Breast epithelium (tissue), 3 donors: ENCODE measurements around the gene DMD.

Source experiments
- CTCF ChIP-seq, 3 donors: fragments of 450-650 bp; IDR thresholded peaks; one replicate each; pipeline ENCODE4 v1.5.1; 2016 to 2017; ENCODE audit warnings: antibody characterized with exemption in 3 of 3, mild to moderate bottlenecking in 3 of 3, moderate library complexity in 3 of 3
- POLR2A ChIP-seq: fragments of 450-650 bp; IDR thresholded peaks from one replicate; pipeline ENCODE4 v1.6.1; 2016; ENCODE audit warnings: antibody characterized with exemption, mild to moderate bottlenecking, moderate library complexity
- POLR2AphosphoS5 ChIP-seq, 3 donors: sonication (generic); formaldehyde crosslinking; IDR thresholded peaks; one replicate each; pipeline ENCODE4 v1.6.1; 2017; ENCODE audit warnings: antibody characterized with exemption in 3 of 3

GRCh38 chrX:33210156-33210555 is 1.2 kb downstream of the DMD start:
- TF ChIP-seq CTCF (IDR thresholded peaks at IDR 0.05) (no peak), POLR2A (no peak), POLR2AphosphoS5 (IDR thresholded peaks at IDR 0.05) (no peak)
